PFSK-1 (cell line): ENCODE data around the gene ERC1.

ENCODE experiments used
- FOXP2 ChIP-seq: optimal IDR thresholded peaks from 2 replicates; pipeline ENCODE3; 2011; ENCODE audit warnings: borderline replicate concordance, control low read depth, inconsistent platforms; ENCODE audit not compliant: insufficient read depth; ENCODE audit errors: extremely low read length, extremely low read depth
- POLR2AphosphoS5 ChIP-seq: IDR thresholded peaks from 2 replicates; pipeline ENCODE4 v1.6.1; 2012; ENCODE audit warnings: low read depth, mild to moderate bottlenecking, control low read depth, low read length, moderate library complexity
- SIN3A ChIP-seq: IDR thresholded peaks from 2 replicates; pipeline ENCODE4 v1.6.1; 2012; ENCODE audit warnings: mild to moderate bottlenecking, low read length, moderate library complexity, borderline replicate concordance; ENCODE audit not compliant: insufficient read depth
- TAF1 ChIP-seq: IDR thresholded peaks from 2 replicates; pipeline ENCODE4 v1.6.1; 2012; ENCODE audit warnings: low read length, control low read depth, borderline replicate concordance; ENCODE audit not compliant: insufficient read depth
- TF ChIP-seq, protein P1 (sequence below), 2 experiments: IDR thresholded peaks; 2 replicates each; pipeline versions ENCODE4 v1.6.1 to v1.8.0; 2011 to 2012; ENCODE audit warnings: low read depth in 2 of 2, low read length in 2 of 2, control low read depth in 1 of 2, inconsistent platforms in 1 of 2, mild to moderate bottlenecking in 1 of 2, moderate library complexity in 1 of 2; ENCODE audit not compliant: insufficient read depth in 1 of 2

DNA sequence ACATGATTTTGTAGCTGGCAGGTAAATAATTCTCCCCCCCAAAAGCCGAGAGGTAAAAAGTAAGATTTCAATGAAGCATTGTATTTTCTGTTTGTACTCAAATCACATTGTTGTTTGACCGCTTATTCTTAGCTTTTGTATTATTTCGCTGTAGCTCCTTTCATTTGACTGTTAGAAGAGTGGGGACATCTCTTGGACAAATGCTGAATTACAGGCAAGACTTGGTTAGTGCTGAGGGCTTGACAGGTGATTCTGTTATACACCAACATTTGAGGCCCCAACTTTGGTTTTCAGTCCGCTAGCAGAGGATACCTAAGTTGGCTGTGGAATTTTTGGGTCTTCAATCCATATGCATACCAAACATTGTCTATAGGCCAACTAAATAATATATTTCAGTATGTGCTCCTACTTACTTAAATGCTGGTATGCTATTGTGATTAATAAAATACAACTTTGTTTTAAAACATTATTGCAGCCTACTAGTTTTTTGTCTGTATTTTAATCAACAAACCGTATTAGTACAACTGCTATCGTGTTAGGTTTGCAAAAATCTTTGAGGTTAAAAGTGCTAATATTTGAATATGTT is 102.2 kb downstream of the ERC1 start:
- TF ChIP-seq POLR2AphosphoS5 (no peak), TAF1 (no peak), SIN3A (no peak), FOXP2 (no peak)
- TF ChIP-seq, protein P1, sequence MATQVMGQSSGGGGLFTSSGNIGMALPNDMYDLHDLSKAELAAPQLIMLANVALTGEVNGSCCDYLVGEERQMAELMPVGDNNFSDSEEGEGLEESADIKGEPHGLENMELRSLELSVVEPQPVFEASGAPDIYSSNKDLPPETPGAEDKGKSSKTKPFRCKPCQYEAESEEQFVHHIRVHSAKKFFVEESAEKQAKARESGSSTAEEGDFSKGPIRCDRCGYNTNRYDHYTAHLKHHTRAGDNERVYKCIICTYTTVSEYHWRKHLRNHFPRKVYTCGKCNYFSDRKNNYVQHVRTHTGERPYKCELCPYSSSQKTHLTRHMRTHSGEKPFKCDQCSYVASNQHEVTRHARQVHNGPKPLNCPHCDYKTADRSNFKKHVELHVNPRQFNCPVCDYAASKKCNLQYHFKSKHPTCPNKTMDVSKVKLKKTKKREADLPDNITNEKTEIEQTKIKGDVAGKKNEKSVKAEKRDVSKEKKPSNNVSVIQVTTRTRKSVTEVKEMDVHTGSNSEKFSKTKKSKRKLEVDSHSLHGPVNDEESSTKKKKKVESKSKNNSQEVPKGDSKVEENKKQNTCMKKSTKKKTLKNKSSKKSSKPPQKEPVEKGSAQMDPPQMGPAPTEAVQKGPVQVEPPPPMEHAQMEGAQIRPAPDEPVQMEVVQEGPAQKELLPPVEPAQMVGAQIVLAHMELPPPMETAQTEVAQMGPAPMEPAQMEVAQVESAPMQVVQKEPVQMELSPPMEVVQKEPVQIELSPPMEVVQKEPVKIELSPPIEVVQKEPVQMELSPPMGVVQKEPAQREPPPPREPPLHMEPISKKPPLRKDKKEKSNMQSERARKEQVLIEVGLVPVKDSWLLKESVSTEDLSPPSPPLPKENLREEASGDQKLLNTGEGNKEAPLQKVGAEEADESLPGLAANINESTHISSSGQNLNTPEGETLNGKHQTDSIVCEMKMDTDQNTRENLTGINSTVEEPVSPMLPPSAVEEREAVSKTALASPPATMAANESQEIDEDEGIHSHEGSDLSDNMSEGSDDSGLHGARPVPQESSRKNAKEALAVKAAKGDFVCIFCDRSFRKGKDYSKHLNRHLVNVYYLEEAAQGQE (IDR thresholded peaks at IDR 0.05; ENCODE audit: insufficient read depth in 1 of 2, low read depth in 2 of 2, low read length in 2 of 2): no peak
